ENCODE results near the gene ZNF473.

ZNF473 gene

DNA sequence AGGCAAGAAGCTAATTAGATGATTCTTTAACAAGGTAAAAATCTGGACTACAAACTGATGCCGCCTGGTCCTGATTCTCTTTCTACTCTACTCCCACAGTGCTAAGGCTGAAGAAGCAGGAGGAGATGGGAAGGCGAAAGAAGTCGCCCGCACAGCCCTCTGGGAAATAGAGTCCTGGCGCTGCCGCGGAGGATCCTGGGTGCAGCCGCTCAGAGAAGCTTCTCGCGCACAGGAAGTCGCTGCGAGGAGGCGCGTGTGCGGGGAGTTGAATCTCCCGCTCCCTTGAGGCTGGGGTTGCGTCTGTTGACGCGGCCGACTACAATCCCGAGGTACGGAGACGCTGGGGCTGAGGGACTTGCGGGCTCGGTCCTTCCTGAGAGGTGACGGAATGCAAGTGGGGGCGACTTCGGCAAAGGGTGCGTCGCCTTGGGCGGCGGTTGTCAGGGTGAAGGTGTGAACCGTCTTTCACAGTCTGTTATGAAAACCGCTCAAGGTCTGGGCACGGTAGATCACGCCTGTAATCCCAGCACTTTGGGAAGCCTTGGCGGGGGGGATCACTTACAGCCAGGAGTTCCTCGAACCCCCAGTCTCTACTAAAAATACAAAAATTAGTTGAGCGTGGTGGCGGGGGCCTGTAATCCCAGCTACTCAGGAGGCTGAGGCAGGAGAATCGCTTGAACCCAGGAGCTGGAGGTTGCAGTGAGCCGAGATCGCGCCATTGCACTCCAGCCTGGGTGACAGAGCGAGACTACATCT, at the start of gene ZNF473:
Gene ZNF473 (plus strand): TSS at position 212 of the 756 bp plus-strand sequence. CDS start 5,078 bp downstream, outside the sequence.
- DNase-seq = peak; percentile 95

DNA sequence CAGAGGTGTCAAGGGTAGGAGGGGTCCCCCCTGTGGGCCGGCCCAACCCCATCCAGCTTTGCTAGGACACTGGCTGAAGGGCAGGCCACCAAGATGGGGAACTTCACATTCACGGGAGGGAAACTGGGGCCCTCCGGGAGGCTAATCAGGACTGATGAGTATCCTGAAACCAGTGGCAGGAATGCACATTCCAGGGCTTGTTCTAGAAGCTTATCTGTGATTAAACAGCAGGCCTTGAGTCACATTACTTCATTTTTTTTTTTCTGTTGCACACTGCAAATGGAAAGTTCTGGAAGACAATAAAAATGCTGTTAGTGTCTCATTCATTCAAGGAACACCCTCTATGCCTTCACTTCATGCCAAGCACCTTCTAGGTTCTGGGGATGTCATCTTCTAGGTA, 49.3 kb upstream of the ZNF473 start:
- DNase-seq = no peak

DNA sequence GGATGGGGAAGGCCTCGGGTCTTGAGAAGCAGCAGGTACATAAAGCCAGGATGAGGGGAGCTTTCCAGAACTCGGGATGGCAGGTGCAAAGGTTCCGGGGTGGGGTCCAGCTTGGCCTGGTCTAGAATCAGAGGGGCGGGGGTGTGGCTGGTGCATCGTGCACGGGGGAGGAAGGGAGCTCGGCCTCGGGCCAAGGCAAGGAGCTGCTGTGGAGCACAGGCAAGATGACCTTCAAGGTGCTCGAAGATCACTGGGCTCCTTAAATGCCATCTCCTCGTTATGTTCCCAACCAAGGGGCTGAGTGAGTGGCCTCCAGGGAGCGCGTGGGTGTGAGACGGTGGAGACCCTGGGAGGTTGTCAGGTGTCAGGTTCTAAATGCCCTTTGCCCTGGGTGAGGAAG, 48.7 kb upstream of the ZNF473 start:
- DNase-seq = no peak

DNA sequence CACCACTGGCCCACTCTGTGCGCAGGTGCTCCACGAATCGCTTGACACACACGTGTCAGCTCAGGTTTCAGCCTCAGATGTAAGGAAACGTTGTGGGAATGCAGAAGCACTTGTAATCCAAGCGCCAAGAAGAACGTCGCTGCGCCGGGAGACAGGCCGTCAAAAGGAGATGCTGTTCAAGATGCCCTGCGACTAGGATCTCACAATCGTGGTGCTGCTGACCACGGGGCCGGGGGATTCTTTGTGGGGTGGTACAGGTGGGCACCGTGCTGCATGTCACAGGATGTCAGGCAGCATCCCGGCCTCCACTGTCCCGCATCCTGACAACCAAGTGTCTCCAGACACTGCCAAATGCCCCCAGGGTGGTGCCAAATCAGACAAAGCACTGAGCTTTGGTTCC, 47.9 kb upstream of the ZNF473 start:
- DNase-seq = no peak

DNA sequence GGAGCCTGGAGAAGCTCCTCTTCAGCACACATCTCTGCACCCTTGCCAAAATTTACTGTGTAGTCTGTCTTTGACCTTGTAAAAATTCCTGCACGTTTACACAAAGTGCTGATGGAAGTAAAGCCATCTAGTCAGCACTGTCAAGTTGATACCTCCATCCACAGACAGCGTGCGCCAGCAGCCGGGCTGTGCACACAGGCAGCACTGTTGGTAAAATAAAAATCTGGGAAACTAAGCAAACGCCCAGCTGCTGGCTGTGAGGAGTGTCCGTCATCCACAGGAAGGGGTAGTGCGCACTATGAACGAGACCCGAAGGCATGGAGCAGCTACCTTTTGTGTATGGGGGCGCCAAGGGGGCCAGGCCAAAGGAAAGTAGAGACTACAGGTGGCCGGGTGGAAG, 47.5 kb upstream of the ZNF473 start:
- no peak for DNase-seq

DNA sequence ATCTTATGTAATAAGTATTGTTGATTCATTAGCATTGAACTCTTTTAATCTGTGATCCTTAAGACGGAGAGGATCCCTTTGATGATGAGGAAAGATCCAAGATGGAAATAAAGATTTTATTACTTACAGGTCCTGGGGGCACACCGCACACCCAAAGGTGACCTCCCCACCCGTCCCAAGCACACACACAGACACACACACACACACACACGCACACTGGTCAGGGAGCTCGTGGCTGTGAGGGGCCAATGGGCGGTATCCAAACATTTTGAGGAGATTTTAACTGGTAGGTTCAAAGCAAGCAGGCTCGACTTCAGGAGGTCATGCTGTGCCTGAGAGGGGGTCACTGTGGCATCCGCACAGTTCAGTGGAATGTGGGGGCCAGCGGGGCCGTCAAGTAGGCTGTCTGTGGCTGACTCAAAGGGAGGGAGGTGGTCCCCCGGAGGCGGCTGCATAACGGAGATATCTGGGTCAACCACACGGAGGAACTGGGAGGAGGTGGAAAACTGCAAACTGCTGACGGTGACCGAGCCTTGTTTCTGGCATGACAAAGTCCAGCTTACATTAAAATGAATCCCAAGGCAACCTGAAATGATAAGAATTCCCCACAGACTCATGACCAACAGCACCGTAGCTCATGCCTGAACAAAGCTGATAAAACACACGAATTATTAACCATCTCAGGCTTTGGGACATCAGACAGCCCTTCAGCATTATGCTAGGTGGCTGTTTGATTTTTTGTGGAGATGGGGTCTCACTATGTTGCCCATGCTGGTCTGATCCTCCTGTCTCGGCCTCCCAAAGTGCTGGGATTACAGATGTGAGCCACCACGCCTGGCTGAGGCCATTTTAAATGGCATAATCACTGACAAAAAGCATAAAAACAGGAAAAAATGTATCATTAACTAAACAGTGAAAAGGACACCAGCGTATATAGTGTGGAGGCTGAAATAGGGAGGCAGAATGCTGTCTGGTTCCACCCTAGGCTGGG, 43.9 kb upstream of the ZNF473 start:
- no peak for DNase-seq

- peak; percentile 77 for DNase-seq
Observed at GRCh38 chr19:49983645-49984229, 42.1 kb upstream of the ZNF473 start.

- no peak for DNase-seq
Observed at GRCh38 chr19:49984491-49984890, 41.3 kb upstream of the ZNF473 start.

- DNase-seq = no peak
Observed at GRCh38 chr19:49985871-49986270, 39.9 kb upstream of the ZNF473 start.

DNA sequence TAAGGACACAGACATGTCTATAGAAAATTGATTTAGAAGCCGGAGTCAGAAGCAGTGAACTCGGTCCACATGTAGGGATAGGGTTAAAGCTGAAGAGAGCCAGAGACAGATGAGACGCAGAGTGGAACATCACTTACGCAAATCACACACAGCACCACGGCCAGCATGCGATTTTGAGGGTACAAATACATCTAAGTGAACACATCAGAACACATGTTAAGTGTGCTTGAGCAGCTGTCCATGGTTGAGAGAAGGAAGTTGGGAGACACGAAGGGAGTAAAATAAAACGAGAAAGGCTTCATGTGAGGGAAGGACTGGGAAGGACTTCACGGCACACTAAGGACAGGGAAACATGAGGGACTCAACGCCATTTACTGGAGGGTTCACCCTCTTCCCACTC, 39.5 kb upstream of the ZNF473 start:
- DNase-seq = no peak

DNA sequence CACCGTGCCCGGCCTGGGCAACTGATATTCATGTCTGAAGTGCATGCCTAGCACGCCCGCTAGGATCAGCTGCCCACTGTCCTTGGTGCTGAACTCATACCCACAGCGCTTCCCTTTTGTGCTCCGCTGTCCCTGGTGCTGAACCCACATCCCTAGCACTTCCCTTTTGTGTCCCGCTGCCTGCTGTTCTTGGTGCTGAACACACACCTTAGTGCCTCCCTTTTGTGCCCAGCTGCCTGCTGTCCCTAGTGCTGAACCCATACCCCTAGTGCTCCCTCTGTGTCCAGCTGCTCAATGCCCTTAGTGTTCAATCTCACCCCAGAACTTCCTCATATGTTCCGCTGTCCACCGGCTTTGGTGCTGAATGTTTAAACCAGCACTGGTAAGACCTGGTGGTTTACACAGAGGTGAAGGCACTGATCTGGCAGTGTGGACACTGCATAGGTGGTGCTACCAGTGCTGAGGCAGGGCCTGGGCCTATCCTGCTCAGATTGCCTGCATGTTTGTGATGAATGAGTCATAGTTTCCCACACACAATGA, 38.6 kb upstream of the ZNF473 start:
- peak; percentile 84 for DNase-seq

- no peak for DNase-seq
Observed at GRCh38 chr19:49988007-49988406, 37.8 kb upstream of the ZNF473 start.

DNA sequence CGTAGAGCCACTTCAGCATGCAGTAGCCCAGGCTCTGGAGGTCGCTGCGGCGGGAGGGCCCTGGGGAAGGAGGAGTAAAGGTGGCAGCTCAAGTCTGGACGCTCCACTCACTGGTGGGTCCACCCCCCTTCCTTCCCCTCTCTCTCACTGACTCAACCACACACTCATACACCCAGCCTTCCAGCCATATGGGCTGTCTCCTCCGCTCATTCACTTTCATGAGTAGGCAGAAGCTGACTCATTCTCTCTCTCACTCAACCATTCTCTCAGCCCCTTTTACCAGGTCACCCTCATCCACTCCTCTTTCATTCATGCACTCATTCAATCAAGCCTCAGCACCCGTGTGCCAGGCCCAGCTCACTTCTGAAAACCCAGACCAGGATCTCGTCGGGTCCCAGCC, 37.4 kb upstream of the ZNF473 start:
- DNase-seq = no peak

DNA sequence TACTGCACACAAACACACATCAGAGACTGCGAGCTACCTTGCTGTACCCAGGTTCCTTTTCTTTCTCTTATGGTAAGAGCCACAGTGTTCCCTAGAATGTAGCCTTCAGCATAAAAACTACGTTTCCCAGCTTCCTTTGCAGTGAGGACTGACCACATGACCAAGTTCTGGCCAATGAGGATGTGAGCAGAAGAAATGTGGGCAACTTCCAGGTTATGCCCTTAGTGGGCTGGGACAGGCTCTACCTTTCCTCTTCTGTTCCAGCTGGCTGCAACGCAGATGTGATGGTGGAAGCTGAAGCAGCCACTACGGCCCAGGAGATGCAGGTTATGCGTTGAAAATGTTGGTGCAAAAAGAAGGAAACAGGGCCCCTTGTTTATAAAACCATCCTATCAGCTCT, 28.1 kb upstream of the ZNF473 start:
- peak; percentile 44 for DNase-seq

GRCh38 chr19:49999371-50000010, 26.3 kb upstream of the ZNF473 start:
- no peak for DNase-seq

- no peak for DNase-seq
Observed at GRCh38 chr19:50000038-50000840, 25.6 kb upstream of the ZNF473 start.

- no peak for DNase-seq
Observed at GRCh38 chr19:50000841-50001557, 24.8 kb upstream of the ZNF473 start.

DNA sequence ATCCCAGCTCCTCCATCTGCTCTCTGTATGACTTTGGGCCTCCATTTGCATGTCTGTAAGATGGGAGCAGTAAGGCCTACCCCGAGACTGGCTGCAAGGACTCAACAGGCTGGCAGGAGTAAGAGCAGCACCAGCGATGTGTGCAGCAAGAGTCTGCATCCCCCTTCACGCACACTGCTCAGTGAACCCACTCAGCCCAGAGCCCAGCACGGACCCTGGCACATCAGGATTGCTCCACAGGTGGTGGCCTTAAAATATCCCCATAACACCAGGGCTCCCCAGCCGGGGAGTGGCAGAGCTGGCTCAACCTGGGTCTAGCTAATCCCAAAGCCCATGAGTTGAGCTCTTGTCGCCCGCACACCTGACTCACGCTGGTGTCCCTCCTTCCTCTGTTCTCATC, 24.0 kb upstream of the ZNF473 start:
- DNase-seq = no peak

- DNase-seq = no peak
Observed at GRCh38 chr19:50002386-50002960, 23.3 kb upstream of the ZNF473 start.

GRCh38 chr19:50003254-50003788, 22.5 kb upstream of the ZNF473 start:
- no peak for DNase-seq

All from CD4-positive, alpha-beta T cell treated with Interleukin-21 for 1 hour (primary cell).